ENCODE data around the gene TOR1AIP2.
"Not testable (repeated sequence)": the region's sequence is repeated elsewhere in the genome, so short reads cannot be mapped to it uniquely, and the experiment has no call there.

The TOR1AIP2 gene

GRCh38 chr1:179875596-179876299 is 1.9 kb downstream of the TOR1AIP2 start:
- no peak for DNase-seq

DNA sequence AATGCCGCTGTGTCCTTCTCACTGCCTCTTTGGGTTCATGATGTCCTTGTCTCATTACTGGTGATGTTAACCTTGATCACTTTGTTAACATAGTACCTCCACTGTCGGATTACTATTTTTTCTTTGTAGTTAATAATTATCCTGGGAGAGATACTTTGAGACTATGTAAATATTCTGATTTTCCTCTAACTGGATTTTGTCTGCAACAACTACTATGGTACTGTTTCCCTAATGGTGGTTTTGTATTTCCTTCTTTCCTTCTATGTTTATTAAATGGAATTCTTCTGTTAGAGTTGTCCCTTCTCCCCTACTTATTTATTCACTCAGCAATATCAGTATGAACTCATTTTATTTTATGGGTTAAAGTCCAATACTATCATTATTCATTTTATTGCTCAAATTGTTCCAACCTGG is 4.2 kb downstream of the TOR1AIP2 start:
- DNase-seq: no peak

DNA sequence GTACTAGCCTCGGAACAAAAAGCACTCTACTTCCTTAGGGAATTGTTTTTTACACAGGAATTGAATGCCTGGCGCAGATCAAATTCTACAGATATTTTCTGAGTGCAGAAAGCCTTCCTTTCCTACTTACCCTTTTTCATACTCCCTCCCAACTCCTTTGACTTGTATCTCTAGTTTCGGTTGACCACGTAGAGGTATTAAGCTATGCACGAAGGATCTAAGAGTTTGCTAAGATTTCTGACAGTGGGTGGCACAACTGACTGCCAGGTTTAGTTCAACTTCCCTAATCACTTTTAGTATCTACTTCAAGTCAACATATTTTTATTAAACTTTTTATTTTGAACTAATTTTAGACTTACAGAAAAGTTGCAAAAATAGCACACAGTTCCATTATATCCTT is 5.0 kb downstream of the TOR1AIP2 start:
- no peak for DNase-seq

- no peak for DNase-seq
These were observed 5.7 kb downstream of the TOR1AIP2 start for GRCh38 chr1:179871940-179872339.

- DNase-seq: no peak
These were observed 6.7 kb downstream of the TOR1AIP2 start for GRCh38 chr1:179870870-179871269.

DNA sequence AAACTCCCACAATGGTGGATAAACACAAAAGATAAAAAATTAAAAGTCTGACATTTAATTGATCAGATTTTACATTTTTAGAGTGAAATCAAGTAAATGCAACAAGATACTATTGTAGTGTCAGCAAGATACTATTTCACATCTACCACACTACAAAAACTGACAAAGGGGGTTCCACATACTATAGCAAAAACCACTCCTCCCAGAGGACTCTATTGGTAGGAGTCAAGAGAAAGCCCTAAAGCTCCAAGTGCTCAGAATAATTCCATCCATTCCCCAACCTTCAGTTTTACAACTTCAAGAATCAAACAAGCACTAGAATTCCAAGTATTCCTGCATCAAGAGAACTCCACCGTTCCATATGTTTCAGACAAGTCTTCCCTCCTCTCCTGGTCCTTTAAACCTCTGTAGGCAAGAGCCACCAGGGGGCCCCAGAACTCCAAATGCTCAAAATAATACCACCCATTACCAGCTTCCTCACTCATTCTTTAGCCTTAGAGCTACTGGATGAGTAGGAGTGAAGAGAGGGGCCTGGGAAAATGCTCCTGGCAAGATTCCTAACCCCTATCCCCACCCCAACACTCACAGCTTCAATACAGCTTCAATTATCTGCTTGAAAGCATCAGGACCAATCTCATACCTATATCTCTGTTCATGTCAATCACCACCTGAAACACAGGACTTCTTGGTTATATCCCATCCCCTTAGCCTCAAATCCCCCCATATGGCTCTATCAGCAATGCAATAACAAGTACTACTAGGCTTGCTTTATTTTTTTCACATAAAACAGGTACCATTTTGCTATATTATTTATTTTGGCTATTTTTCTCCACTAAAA is 9.9 kb downstream of the TOR1AIP2 start:
- DNase-seq: peak; percentile 42

GRCh38 chr1:179866616-179867015 is 11.0 kb downstream of the TOR1AIP2 start:
- DNase-seq: no peak

DNA sequence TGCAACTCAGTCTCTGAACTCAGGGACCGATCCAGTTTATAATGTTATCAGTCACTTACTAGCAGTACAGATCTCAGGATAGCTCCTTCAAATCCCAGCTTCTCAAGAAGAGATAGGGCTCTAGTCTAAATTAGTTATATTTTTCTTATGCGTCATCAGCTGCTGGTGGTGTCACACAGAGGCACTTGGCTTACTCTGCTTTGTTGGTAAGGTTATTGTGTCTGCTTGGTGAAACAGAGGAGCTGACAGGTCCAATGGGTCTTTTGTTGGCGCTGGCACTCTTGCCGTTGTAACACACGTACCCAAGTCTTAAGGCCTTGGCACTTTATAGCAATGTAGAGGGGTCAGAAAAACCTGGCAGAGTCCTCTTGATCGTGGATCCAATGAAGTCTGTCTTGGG is 12.2 kb downstream of the TOR1AIP2 start:
- DNase-seq: no peak

DNA sequence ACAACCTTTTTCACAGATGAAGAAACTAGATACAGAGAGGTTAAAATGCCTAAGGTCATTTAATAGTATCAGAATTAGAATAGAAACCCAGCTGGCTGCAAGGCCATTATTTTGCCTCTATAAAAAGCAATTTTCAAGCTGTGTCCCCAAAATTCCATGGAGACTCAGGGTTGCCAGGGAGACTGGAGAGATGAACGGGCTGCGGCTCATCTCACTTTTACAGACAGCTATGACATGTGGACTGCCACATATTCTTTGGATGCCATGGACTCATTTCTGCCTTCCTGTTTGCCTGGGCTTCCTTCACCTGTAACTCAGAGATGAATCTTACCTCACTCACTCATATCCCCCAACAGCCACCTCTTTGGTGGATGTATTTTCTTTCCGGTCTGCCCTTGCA is 17.0 kb downstream of the TOR1AIP2 start:
- no peak for DNase-seq

GRCh38 chr1:179857009-179857408 is 20.6 kb downstream of the TOR1AIP2 start:
- DNase-seq: no peak

GRCh38 chr1:179856296-179856695 is 21.3 kb downstream of the TOR1AIP2 start:
- DNase-seq: no peak

DNA sequence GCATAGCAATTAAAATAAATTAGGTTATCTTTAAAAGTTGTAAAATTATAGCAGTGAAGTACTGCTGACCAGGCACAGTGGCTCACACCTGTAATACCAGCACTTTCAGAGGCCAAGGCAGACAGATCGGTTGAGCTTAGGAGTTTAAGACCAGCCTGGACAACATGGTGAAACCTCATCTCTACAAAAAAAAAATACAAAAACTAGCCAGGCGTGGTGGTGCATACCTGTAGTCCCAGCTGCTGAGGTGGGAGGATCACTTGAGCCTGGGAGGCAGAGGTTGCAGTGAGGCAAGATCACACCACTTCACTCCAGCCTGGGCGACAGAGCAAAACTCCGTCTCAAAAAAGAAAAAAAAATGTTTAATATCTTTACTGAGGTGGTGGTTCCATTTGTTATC is 21.8 kb downstream of the TOR1AIP2 start:
- not testable (repeated sequence) for DNase-seq

GRCh38 chr1:179853102-179853501 is 24.5 kb downstream of the TOR1AIP2 start:
- DNase-seq: no peak

DNA sequence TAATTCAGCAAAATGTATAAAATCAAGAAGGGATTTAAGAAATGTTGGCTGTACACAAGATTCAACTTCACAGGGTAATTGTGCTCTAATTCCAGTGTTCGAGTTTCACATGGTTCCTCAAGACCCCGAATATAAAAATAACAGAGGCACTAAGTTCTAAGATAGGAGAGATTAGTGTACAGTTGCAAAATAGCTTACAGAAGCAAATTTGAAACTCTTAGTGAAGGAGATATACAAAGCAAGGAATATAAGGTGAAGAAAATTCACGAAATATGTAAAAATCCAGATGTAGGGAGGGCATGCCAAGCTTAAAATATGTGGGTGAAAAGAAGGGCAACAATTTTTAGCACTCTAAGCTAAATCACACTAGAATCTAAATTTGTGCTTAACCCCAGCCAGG is 29.4 kb downstream of the TOR1AIP2 start:
- DNase-seq: no peak

GRCh38 chr1:179840107-179840506 is 37.5 kb downstream of the TOR1AIP2 start:
- DNase-seq: no peak

GRCh38 chr1:179836686-179837445 is 40.7 kb downstream of the TOR1AIP2 start:
- DNase-seq: not testable (repeated sequence)

GRCh38 chr1:179831852-179832699 is 45.5 kb downstream of the TOR1AIP2 start:
- DNase-seq: no peak

GRCh38 chr1:179831225-179831624 is 46.4 kb downstream of the TOR1AIP2 start:
- DNase-seq: no peak

DNA sequence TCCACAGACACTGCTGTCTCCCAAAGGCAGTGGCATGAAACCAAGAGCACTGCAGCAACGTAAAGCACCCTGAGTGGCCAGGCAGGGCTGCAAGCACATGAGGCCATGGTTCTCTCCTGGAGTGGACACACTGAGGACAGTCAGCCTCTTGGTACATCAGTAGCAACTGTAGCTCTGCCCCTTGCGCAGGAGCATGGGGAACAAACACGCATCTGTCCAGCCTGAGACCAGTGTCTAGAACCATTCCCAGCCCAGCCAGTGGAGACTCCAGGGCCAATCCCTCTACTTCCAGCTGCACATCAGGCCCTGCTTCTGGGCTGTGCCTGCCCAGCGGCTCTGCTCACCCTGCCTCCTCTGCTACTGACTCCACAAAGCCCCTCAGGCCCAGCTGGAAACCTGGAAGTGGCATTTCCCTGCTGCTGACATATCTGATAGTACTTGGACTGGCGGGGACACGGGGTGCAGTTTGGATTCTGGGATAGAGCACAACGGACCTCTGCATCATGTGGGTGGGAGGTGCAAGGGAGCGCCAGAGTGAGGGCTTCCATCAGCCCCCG is 49.0 kb downstream of the TOR1AIP2 start:
- DNase-seq: no peak

DNA sequence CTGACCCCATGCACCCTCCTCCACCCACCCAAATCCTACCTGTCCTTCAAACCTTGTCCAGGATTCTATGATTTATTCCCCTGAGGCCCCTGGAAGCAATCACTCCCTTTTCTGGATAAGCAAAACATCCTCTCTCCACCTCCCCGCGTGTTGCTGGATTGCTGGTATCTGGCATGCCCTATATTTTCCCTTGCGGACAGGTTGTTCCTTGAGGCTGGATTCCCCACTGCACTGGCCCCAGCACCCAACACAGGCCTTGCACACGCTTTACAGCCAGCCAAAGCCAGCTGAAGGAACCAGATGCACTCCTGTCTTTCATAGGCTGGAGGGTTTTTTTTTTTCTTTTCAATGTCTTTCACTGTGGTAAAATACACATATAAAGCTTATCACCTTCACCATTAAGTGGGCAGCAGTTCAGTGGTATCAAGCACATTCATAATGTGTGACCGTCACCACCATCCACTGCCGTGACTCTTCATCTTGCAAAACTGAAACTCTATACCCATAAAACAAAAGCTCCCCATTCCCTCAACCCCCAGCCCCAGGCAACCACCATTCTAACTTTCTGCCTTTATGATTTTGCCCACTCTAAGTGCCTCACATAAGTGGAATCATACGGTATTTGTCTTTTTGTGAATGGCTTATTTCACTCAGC is 50.9 kb downstream of the TOR1AIP2 start:
- no peak for DNase-seq

DNA sequence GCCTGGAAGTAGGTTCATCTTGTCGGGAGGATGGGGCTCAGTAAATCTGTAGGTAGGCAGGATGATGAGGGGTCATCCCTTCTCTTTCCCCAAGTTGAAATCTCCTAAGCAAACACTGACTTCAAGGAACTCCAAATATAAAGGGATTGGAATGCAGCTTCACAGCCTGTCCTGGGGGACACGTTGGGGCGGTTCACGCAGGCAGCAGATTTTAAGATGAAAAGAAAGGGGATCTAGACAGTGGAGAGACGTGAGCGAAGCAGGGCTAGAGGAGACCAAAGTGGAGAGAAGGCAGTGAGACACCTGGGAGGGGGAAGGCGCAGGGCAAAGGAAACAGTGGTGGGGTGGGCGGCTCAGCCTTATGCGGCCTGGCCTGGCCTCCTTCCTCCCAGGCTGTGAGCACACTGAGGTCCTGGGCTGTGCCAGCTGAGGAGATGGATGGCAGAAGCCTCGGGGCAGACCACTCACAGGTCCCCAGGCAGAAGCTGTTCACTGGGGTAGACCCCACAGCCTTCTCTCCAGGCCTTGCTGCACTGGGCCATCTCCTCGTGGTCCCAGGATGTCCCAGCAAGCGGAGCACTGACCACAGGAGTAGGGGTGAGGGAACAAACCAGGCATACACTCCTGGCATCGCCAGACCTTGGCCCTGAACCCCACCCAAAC is 51.7 kb downstream of the TOR1AIP2 start:
- DNase-seq: no peak

All from femur (tissue), 1 donor.